H1 (cell line): ENCODE results near the gene TMEM151B.

Experiments used
- POLR2A ChIP-seq, 2 experiments: IDR thresholded peaks; 1 replicate in 1 of 2; 2 replicates in 1 of 2; pipeline ENCODE4 v1.6.1; 2011; ENCODE audit warnings: low read depth in 2 of 2, low read length in 2 of 2, mild to moderate bottlenecking in 2 of 2; ENCODE audit errors: control extremely low read depth in 1 of 2
- TEAD4 ChIP-seq: IDR thresholded peaks from 2 replicates; pipeline ENCODE4 v1.6.1; 2012; ENCODE audit warnings: low read depth, low read length, inconsistent platforms, mixed read lengths
- ZNF274 ChIP-seq: IDR thresholded peaks from 2 replicates; pipeline ENCODE4 v1.7.0; 2012; ENCODE audit warnings: low read length, borderline replicate concordance; ENCODE audit errors: extremely low read depth
- TF ChIP-seq, protein P1 (sequence below): IDR thresholded peaks from 2 replicates; pipeline ENCODE4 v1.6.1; 2012; ENCODE audit warnings: inconsistent platforms

DNA sequence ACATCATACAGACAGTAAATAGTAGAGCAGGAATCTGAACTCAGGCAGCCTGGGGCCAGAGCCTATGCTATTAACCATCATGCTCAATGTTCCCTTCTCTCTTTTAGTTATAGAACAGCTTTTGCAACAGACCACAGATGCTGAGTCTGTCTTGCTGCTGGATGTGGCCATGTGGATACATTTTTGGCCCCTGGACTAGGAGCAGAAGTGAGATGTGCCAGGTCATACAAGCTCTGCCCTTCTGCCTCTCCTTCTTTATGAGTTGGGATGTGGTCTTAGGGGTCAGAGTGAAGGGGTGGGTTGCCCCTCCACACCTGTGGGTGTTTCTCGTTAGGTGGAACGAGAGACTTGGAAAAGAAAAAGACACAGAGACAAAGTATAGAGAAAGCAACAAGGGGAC is 57.5 kb downstream of the TMEM151B start:
- TF ChIP-seq TEAD4 (no peak), POLR2A (IDR thresholded peaks at IDR 0.05; ENCODE audit: control extremely low read depth in 1 of 2, low read depth in 2 of 2, low read length in 2 of 2) (no peak), ZNF274 (no peak)
- TF ChIP-seq, protein P1, sequence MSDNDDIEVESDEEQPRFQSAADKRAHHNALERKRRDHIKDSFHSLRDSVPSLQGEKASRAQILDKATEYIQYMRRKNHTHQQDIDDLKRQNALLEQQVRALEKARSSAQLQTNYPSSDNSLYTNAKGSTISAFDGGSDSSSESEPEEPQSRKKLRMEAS = no peak
